ENCODE data around the gene GCNT3. TPM values are rescaled to one million over a fixed set of nuclear protein-coding genes. Genes with fewer than 3 reads are reported as not detected.

The GCNT3 gene
- total RNA-seq, 1 experiment from 2014 or later = 0.52 TPM

- Histone ChIP-seq H3K9me3 (ENCODE audit: insufficient read depth, low read depth) (no peaks in the 10 kb centered on the region), H4K20me1 (ENCODE audit: insufficient read depth) (no peaks in the 10 kb centered on the region), H3K9me2 (ENCODE audit: insufficient read depth) (no peaks in the 10 kb centered on the region), H2AFZ (no peak overlapping the region), H3K27me3 (ENCODE audit: insufficient read depth, low read depth) (no peaks in the 10 kb centered on the region), H3K27ac (no peak overlapping the region), H3F3A (ENCODE audit: insufficient read depth, low read depth) (peaks cover 15% of the 10 kb centered on the region; the same call in 1 of the 2 replicates), H3K36me3 (ENCODE audit: low read depth) (peaks cover 3% of the 10 kb centered on the region), H3K4me2 (no peak overlapping the region), H3K4me3 (no peak overlapping the region), H3K79me2 (ENCODE audit: low read depth) (peaks cover 29% of the 10 kb centered on the region), H3K4me1 (replicated peaks; ENCODE audit: insufficient read depth) (peaks cover 14% of the 10 kb centered on the region)
- TF ChIP-seq, protein P1, sequence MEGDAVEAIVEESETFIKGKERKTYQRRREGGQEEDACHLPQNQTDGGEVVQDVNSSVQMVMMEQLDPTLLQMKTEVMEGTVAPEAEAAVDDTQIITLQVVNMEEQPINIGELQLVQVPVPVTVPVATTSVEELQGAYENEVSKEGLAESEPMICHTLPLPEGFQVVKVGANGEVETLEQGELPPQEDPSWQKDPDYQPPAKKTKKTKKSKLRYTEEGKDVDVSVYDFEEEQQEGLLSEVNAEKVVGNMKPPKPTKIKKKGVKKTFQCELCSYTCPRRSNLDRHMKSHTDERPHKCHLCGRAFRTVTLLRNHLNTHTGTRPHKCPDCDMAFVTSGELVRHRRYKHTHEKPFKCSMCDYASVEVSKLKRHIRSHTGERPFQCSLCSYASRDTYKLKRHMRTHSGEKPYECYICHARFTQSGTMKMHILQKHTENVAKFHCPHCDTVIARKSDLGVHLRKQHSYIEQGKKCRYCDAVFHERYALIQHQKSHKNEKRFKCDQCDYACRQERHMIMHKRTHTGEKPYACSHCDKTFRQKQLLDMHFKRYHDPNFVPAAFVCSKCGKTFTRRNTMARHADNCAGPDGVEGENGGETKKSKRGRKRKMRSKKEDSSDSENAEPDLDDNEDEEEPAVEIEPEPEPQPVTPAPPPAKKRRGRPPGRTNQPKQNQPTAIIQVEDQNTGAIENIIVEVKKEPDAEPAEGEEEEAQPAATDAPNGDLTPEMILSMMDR (conservative IDR thresholded peaks at IDR 0.05) = no peak
- TF ChIP-seq EZH2 (IDR thresholded peaks at IDR 0.05; ENCODE audit: low read depth) = no peak
- intact Hi-C loops (cut with micrococcal nuclease; ENCODE audit: unreplicated experiment) = no loop called here
- no TSS peak for BruUV-seq (replicated peaks)
- ChIA-PET POLR2A (ENCODE audit: unreplicated experiment) (no interaction called here), CTCF (no interaction called here)
- DNase-seq = no peak
Measured at GRCh38 chr15:59659366-59659765, 47.8 kb downstream of the GCNT3 start.

GRCh38 chr15:59662260-59662659, 50.7 kb downstream of the GCNT3 start:
- no peaks in the 10 kb centered on the region for H3K9me2 ChIP-seq (ENCODE audit: insufficient read depth)
- peaks cover 3% of the 10 kb centered on the region for H3K36me3 ChIP-seq (ENCODE audit: low read depth)
- H3K4me1 ChIP-seq (replicated peaks; ENCODE audit: insufficient read depth) = no peaks in the 10 kb centered on the region
- no peak overlapping the region for H3K4me3 ChIP-seq
- peaks cover 15% of the 10 kb centered on the region; the same call in 1 of the 2 replicates for H3F3A ChIP-seq (ENCODE audit: insufficient read depth, low read depth)
- no peak overlapping the region for H3K4me2 ChIP-seq
- H2AFZ ChIP-seq = no peak overlapping the region
- ChIA-PET POLR2A (ENCODE audit: unreplicated experiment) (interaction anchor here (0.5 kb wide), 1 partner anchor 1321 kb away, joined by 6 read pairs; no protein-coding TSS in a partner anchor), CTCF (no interaction called here)
- no peak overlapping the region for H3K27ac ChIP-seq
- no TSS peak for BruUV-seq (replicated peaks)
- peaks cover under 1% of the 10 kb centered on the region; the same call in 1 of the 2 replicates for H3K79me2 ChIP-seq (ENCODE audit: low read depth)
- no peaks in the 10 kb centered on the region for H3K27me3 ChIP-seq (ENCODE audit: insufficient read depth, low read depth)
- TF ChIP-seq, protein P1 (conservative IDR thresholded peaks at IDR 0.05) = no peak
- no peak for TF ChIP-seq EZH2 (IDR thresholded peaks at IDR 0.05; ENCODE audit: low read depth)
- intact Hi-C loops (cut with micrococcal nuclease; ENCODE audit: unreplicated experiment) = no loop called here
- H4K20me1 ChIP-seq (ENCODE audit: insufficient read depth) = no peaks in the 10 kb centered on the region
- DNase-seq = no peak
- H3K9me3 ChIP-seq (ENCODE audit: insufficient read depth, low read depth) = no peaks in the 10 kb centered on the region

DNA sequence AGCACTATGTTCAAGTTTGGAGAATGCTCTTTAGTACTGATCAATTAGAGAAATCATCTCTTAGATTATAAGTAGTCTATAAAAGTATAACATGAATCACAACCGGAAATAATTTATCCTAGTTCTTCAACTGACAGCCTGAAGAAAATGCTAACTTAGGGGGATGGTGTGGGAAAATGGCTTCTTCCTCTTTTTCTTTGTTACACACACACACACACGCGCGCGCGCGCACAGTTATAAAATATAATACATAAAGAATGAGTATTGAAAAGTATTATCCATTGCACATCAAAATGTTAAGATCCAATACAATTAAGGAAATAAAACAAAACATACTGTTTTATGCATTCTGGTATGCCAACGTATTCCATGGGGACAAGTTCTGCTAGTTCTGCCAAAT, 57.0 kb downstream of the GCNT3 start:
- Histone ChIP-seq H3K4me3 (no peak overlapping the region), H3K9me2 (ENCODE audit: insufficient read depth) (no peaks in the 10 kb centered on the region), H3K27ac (no peak overlapping the region), H4K20me1 (ENCODE audit: insufficient read depth) (peaks cover 6% of the 10 kb centered on the region; the same call in 1 of the 2 replicates), H2AFZ (no peak overlapping the region), H3K9me3 (ENCODE audit: insufficient read depth, low read depth) (no peaks in the 10 kb centered on the region), H3K79me2 (ENCODE audit: low read depth) (no peaks in the 10 kb centered on the region; the same call in 1 of the 2 replicates), H3K36me3 (ENCODE audit: low read depth) (peaks cover 4% of the 10 kb centered on the region; the same call in 1 of the 2 replicates), H3F3A (ENCODE audit: insufficient read depth, low read depth) (no peaks in the 10 kb centered on the region), H3K27me3 (ENCODE audit: insufficient read depth, low read depth) (no peaks in the 10 kb centered on the region), H3K4me1 (replicated peaks; ENCODE audit: insufficient read depth) (no peaks in the 10 kb centered on the region), H3K4me2 (no peak overlapping the region)
- TF ChIP-seq, protein P1 (conservative IDR thresholded peaks at IDR 0.05) = no peak
- TF ChIP-seq EZH2 (IDR thresholded peaks at IDR 0.05; ENCODE audit: low read depth) = no peak
- ChIA-PET POLR2A (ENCODE audit: unreplicated experiment) (no interaction called here), CTCF (no interaction called here)
- BruUV-seq (replicated peaks) = no TSS peak
- DNase-seq = no peak
- intact Hi-C loops (cut with micrococcal nuclease; ENCODE audit: unreplicated experiment) = no loop called here

Other genes starting within 250 kb of the GCNT3 start
- 156 and 213 TPM in 2 replicates for gene MYO1E, start 238.9 kb upstream of the GCNT3 start, total RNA-seq (2021)
- gene FAM81A, start 173.6 kb upstream of the GCNT3 start, total RNA-seq (2021) = 7.0 TPM in 2 replicates
- 80.8 and 111 TPM in 2 replicates for gene GTF2A2, start 45.7 kb downstream of the GCNT3 start, total RNA-seq (2021)
- gene BNIP2, start 77.5 kb downstream of the GCNT3 start, total RNA-seq (2021) = 59.5 and 64.3 TPM in 2 replicates